Activated B cell treated with CpG ODN at 0.5 μM for 24 hours (primary cell): ENCODE measurements around the gene EVC. TPM values are rescaled to one million over a fixed set of nuclear protein-coding genes. Genes with fewer than 3 reads are reported as not detected.

Source experiments
- ATAC-seq: fragments of 200-7000 bp; cut with Tn5 transposase; one replicate; pipeline ENCODE4 v1.10.0; 2021; ENCODE audit warnings: low read depth, mild to moderate bottlenecking, moderate library complexity
- CTCF ChIA-PET: fragments of 350-600 bp; sonication (Branson Sonifier 250); formaldehyde crosslinking; loops from one replicate; lab custom pipeline; 2021; ENCODE audit warnings: antibody characterized with exemption; lab: Charles Lee
- POLR2A ChIA-PET: fragments of 350-600 bp; sonication (Branson Sonifier 250); formaldehyde crosslinking; loops from one replicate; lab custom pipeline; 2021; ENCODE audit warnings: antibody characterized with exemption; lab: Charles Lee
- DNase-seq: peaks from one replicate; pipeline ENCODE4 v3.0.0; 2022
- H3K27ac Mint-ChIP-seq: one replicate; pipeline ENCODE4 v1.8.0; 2020; ENCODE audit warnings: mixed read lengths
- H3K27me3 Mint-ChIP-seq: one replicate; pipeline ENCODE4 v1.8.0; 2021; ENCODE audit warnings: mixed read lengths
- H3K36me3 Mint-ChIP-seq: one replicate; pipeline ENCODE4 v1.8.0; 2021; ENCODE audit warnings: low read depth, mixed read lengths
- H3K4me1 Mint-ChIP-seq: one replicate; pipeline ENCODE4 v1.8.0; 2021; ENCODE audit warnings: mixed read lengths
- H3K4me3 Mint-ChIP-seq: one replicate; pipeline ENCODE4 v1.8.0; 2020; ENCODE audit warnings: mild to moderate bottlenecking, mixed read lengths
- H3K9me3 Mint-ChIP-seq: one replicate; pipeline ENCODE4 v1.8.0; 2020; ENCODE audit warnings: mixed read lengths
- CTCF ChIP-seq: fragments of 200-600 bp; IDR thresholded peaks from one replicate; pipeline ENCODE4 v1.8.0; 2022; ENCODE audit warnings: antibody characterized with exemption, mild to moderate bottlenecking
- intact Hi-C: fragments of 100-400 bp; cut with micrococcal nuclease; formaldehyde crosslinking; loops from one replicate; pipeline ENCODE4 v1.15.1; 2024
- total RNA-seq: library from RNA; stranded (reverse); gene quantifications from 2 replicates; pipeline ENCODE4 v1.2.3, GENCODE V29; 2022

EVC gene
- total RNA-seq, 1 donor from 2014 or later = 0.16 TPM

GRCh38 chr4:5839332-5839731 is 128.3 kb downstream of the EVC start:
- ATAC-seq = no peak
- ChIA-PET CTCF (no interaction called here), POLR2A (no interaction called here)
- Mint-ChIP-seq H3K9me3 (no peaks in the 10 kb centered on the region), H3K4me1 (peaks cover 3% of the 10 kb centered on the region), H3K4me3 (no peak overlapping the region), H3K27ac (no peak overlapping the region), H3K27me3 (no peaks in the 10 kb centered on the region), H3K36me3 (no peaks in the 10 kb centered on the region)
- TF ChIP-seq CTCF = no peak
- DNase-seq = no peak
- intact Hi-C loops = no loop called here

- no peak overlapping the region for H3K27ac Mint-ChIP-seq
- DNase-seq = no peak
- intact Hi-C loops = no loop called here
- H3K4me1 Mint-ChIP-seq = peaks cover 3% of the 10 kb centered on the region
- ChIA-PET CTCF (no interaction called here), POLR2A (no interaction called here)
- H3K4me3 Mint-ChIP-seq = no peak overlapping the region
- no peak for ATAC-seq
- H3K36me3 Mint-ChIP-seq = no peaks in the 10 kb centered on the region
- H3K27me3 Mint-ChIP-seq = no peaks in the 10 kb centered on the region
- H3K9me3 Mint-ChIP-seq = no peaks in the 10 kb centered on the region
- no peak for TF ChIP-seq CTCF
These were observed 129.0 kb downstream of the EVC start for GRCh38 chr4:5839751-5840674.

- no peaks in the 10 kb centered on the region for H3K9me3 Mint-ChIP-seq
- ChIA-PET CTCF (no interaction called here), POLR2A (no interaction called here)
- no peaks in the 10 kb centered on the region for H3K36me3 Mint-ChIP-seq
- intact Hi-C loops = no loop called here
- TF ChIP-seq CTCF = no peak
- H3K27ac Mint-ChIP-seq = no peak overlapping the region
- H3K4me3 Mint-ChIP-seq = no peak overlapping the region
- no peak for DNase-seq
- ATAC-seq = no peak
- no peaks in the 10 kb centered on the region for H3K27me3 Mint-ChIP-seq
- peaks cover 3% of the 10 kb centered on the region for H3K4me1 Mint-ChIP-seq
These were observed 131.5 kb downstream of the EVC start for GRCh38 chr4:5842456-5842855.

GRCh38 chr4:5843573-5844530 is 132.9 kb downstream of the EVC start:
- intact Hi-C loops = no loop called here
- Mint-ChIP-seq H3K9me3 (no peaks in the 10 kb centered on the region), H3K4me3 (no peak overlapping the region), H3K36me3 (no peaks in the 10 kb centered on the region), H3K4me1 (peaks cover 3% of the 10 kb centered on the region), H3K27ac (no peak overlapping the region), H3K27me3 (peaks cover 5% of the 10 kb centered on the region)
- CTCF ChIA-PET = no interaction called here
- no peak for ATAC-seq
- TF ChIP-seq CTCF = no peak
- POLR2A ChIA-PET = no interaction called here
- no peak for DNase-seq
